D721Med (cell line): ENCODE results near the gene PASK.

Source experiments
- DNase-seq: peaks from one replicate; pipeline ENCODE4 v3.0.0; 2011; ENCODE audit warnings: low spot score; ENCODE audit not compliant: insufficient read length
- FAIRE-seq: peaks from 2 replicates; lab custom pipeline; 2011; peaks lifted over from hg19 to GRCh38; lab: Jason Lieb, UNC
- TF ChIP-seq, protein P1 (sequence below): IDR thresholded peaks from 2 replicates; pipeline ENCODE4 v1.5.1; 2012; ENCODE audit warnings: mild to moderate bottlenecking, control low read depth; ENCODE audit not compliant: insufficient read depth; ENCODE audit errors: missing control alignments

PASK gene

DNA sequence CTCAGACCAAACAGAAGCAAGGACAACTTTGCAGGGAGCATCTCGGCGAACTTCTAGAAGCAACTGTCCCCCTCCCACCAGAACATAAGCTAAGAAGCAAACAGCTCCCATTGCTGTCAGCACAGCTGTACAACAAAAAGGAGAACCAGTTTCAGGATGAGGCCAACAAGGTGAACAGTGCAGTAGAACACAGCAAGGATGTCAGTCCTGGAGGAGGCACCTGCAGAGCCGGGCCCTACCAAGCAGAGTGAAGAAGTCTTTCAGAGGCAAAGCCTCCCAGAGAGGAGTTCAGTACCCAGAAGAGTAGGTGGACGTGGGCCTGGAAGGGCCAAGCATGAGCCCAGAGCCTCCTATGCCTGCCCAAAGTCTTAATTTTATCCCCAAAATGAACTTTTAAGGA, 1.0 kb downstream of the PASK start:
- FAIRE-seq (no peak), DNase-seq (no peak)

DNA sequence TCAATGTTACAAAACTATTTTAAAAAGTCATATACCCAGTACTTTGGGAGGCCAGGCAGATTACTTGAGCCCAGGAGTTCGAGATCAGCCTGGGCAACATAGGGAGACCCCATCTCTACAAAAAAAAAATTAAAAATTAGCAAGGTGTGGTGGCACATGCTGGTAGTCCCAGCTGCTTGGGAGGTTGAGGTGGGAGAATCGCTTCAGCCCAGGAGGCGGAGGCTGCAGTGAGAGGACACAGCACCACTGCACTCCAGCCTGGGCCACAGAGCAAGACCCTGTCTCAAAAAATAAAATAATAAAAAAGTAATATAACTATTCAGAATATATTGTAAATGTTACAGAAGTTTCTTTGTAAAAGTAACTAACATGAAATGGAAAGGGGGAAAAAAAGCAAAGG, 1.9 kb downstream of the PASK start:
- TF ChIP-seq, protein P1, sequence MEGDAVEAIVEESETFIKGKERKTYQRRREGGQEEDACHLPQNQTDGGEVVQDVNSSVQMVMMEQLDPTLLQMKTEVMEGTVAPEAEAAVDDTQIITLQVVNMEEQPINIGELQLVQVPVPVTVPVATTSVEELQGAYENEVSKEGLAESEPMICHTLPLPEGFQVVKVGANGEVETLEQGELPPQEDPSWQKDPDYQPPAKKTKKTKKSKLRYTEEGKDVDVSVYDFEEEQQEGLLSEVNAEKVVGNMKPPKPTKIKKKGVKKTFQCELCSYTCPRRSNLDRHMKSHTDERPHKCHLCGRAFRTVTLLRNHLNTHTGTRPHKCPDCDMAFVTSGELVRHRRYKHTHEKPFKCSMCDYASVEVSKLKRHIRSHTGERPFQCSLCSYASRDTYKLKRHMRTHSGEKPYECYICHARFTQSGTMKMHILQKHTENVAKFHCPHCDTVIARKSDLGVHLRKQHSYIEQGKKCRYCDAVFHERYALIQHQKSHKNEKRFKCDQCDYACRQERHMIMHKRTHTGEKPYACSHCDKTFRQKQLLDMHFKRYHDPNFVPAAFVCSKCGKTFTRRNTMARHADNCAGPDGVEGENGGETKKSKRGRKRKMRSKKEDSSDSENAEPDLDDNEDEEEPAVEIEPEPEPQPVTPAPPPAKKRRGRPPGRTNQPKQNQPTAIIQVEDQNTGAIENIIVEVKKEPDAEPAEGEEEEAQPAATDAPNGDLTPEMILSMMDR = no peak
- FAIRE-seq (no peak), DNase-seq (no peak)

More for the DNA sequence above, 1.0 kb downstream of the PASK start:
- TF ChIP-seq, protein P1 = no peak

DNA sequence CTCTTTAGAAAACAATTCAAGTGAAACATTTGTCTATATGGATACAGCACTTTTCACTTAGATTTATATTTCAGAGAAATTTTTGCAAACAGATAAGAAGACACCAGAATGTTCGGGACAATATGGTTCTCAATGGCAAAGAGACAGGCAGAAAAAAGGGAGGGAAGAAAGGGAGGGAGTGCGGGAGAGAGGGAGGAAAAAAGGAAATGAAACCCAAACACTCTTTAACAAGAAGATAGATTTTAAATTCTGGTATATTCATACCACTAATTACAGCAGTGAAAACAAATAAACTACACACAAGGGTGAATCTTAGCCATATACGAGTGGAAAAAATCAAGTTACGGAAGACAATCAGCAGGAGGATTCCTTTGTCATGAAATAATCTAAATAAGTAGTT, 3.0 kb downstream of the PASK start:
- TF ChIP-seq, protein P1 = no peak
- no peak for FAIRE-seq
- DNase-seq = no peak

DNA sequence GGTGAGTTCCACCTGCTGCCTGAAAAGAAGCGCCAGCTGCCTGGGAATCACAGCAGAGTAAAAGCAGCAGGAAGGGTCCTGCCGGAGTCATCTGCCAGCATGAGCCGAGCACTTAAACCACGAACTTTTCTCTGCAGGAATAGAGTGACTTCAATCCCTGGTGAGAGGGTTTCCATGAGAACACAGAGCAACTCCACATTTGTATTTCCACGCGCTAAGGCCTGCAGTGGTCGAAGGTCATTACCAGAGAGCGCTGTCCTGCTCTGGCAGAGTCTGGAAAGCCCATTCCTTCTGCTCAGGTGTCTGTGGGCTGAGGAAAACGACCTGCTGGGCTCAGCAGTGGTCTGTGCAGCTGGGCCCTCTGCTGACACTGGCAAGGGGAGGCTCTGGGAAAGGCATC, 6.7 kb downstream of the PASK start:
- DNase-seq (no peak), FAIRE-seq (no peak)
- TF ChIP-seq, protein P1 = no peak

DNA sequence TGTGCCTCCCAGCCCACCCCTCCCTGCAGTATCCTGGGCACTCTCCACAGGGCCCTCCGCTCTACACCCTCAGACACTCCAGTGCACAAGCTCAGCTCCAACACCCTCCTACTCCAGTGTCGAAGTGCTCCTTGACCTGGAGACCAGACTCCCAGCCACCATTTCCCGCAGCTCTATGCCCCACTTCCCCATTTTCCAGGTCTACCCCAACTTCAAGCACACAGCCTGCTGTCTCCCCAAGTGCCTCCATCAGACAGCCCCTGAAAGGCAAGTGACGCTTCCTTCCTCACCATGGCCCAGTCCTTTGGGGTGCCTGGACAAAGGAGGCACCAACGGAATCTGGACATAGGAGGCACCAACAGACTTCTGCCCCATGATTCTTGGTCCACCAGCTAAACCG, 7.2 kb downstream of the PASK start:
- FAIRE-seq (no peak), DNase-seq (no peak)
- TF ChIP-seq, protein P1 = no peak

DNA sequence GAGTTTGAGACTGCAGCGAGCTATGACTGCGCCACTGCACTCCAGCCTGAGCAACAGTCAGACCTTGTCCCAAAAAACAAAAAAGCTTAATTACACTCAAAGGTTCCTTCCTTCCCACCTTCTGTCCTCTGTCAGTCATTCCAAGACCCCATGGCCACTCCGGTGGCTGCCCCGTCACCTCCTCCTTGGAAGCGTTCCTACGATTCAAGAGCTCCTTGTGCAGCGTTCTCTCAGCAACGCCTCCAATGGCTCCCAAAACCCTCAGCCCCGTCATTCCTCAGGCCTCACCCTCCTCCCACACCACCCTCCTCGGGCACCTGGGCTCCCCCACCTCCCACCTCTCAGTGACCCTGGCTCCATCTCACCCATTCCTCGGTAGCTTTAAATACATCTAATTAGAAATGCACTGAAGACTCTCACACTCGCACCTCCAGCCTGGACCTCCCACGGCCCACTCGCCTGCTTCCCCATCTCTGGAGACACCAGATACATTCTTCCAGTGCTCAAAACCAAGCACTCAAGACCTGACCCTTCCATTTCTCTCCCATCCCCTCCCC, 8.0 kb downstream of the PASK start:
- FAIRE-seq (no peak), DNase-seq (no peak)
- TF ChIP-seq, protein P1 = no peak

DNA sequence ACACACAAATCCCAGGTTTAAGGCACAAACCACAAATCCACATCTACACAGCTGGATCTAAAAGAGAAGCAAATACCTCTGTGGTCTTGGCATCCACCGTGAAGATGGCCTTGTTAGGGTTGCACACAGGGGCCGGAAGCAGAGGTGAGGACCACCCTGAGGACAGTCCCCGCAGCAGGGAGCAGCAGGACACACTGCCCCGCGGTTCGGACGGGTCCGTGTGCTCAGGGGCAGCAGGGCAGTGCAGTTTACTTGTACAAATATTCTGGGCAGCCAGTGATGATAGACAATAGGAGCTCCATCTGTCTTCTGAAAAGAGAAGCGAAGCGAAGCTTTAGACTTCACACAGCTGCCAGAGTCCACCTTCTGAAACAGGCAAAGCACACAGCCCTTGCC, 8.8 kb downstream of the PASK start:
- FAIRE-seq = no peak
- no peak for DNase-seq
- TF ChIP-seq, protein P1 = no peak
